Muscle of leg (tissue), 11 donors: ENCODE data around the gene ADGRA1. TPM values are rescaled to one million over a fixed set of nuclear protein-coding genes. Genes with fewer than 3 reads are reported as not detected.

Experiments
- DNase-seq: peaks from one replicate; pipeline ENCODE4 v3.0.0; 2013
- H3K27ac ChIP-seq: one replicate; pipeline ENCODE4 v1.5.1; 2013; ENCODE audit warnings: mild to moderate bottlenecking, low read length, control low read depth
- H3K27me3 ChIP-seq: one replicate; pipeline ENCODE4 v1.6.1; 2013; ENCODE audit warnings: low read length; ENCODE audit not compliant: control insufficient read depth, insufficient read depth
- H3K36me3 ChIP-seq: one replicate; pipeline ENCODE4 v1.6.1; 2013; ENCODE audit warnings: low read length; ENCODE audit not compliant: control insufficient read depth, insufficient read depth
- H3K4me1 ChIP-seq: one replicate; pipeline ENCODE4 v1.6.1; 2013; ENCODE audit warnings: low read length; ENCODE audit not compliant: control insufficient read depth, insufficient read depth
- H3K4me3 ChIP-seq: one replicate; pipeline ENCODE4 v1.5.1; 2013; ENCODE audit warnings: low read length, control low read depth
- H3K9me3 ChIP-seq: replicated peaks from 2 replicates; pipeline ENCODE4 v1.6.1; 2013; ENCODE audit warnings: low read depth, low read length; ENCODE audit not compliant: control insufficient read depth
- WGBS: methylation state at CpG from one replicate; pipeline ENCODE4 v1.1.5; 2013; ENCODE audit warnings: missing lambda C conversion rate; ENCODE audit not compliant: insufficient coverage; 5-methylcytosine and 5-hydroxymethylcytosine counted together
- polyA plus RNA-seq, 8 donors: library from polyadenylated mRNA; unstranded; fragments of 120-200 nt; gene quantifications; one replicate each; pipeline versions ENCODE4 v1.2.1 to v1.2.3, GENCODE V29; 2013; ENCODE audit warnings: inconsistent platforms in 1 of 8, low replicate concordance in 1 of 8; ENCODE audit not compliant: insufficient read length in 8 of 8, insufficient read depth in 1 of 8
- total RNA-seq: library from RNA; stranded (reverse); fragments of 120-200 nt; gene quantifications from one replicate; pipeline ENCODE4 v1.2.4, GENCODE V29; 2013

ADGRA1 gene
- total and polyA plus RNA-seq, 9 donors: 0.80 to 3.5 (median 2.9) TPM

- Histone ChIP-seq H3K27ac (no peak overlapping the region), H3K27me3 (peaks cover 15% of the 10 kb centered on the region), H3K9me3 (no peaks in the 10 kb centered on the region), H3K36me3 (no peaks in the 10 kb centered on the region), H3K4me3 (no peak overlapping the region), H3K4me1 (peaks cover 6% of the 10 kb centered on the region)
- WGBS: 10% methylated on average over 2 of the region's 2 CpGs
- DNase-seq: no peak
Measured at GRCh38 chr10:133055470-133055869, 32.3 kb upstream of the ADGRA1 start.

GRCh38 chr10:133056001-133056400 lies 31.7 kb upstream of the ADGRA1 start:
- H3K27ac ChIP-seq: no peak overlapping the region
- WGBS: 88% methylated on average over 10 of the region's 13 CpGs
- no peak overlapping the region for H3K4me3 ChIP-seq
- DNase-seq: no peak
- H3K4me1 ChIP-seq: peaks cover under 1% of the 10 kb centered on the region
- no peaks in the 10 kb centered on the region for H3K36me3 ChIP-seq
- H3K9me3 ChIP-seq: no peaks in the 10 kb centered on the region
- peaks cover 15% of the 10 kb centered on the region for H3K27me3 ChIP-seq

GRCh38 chr10:133056651-133057178 lies 31.0 kb upstream of the ADGRA1 start:
- H3K36me3 ChIP-seq: no peaks in the 10 kb centered on the region
- H3K4me1 ChIP-seq: no peaks in the 10 kb centered on the region
- H3K27ac ChIP-seq: no peak overlapping the region
- no peaks in the 10 kb centered on the region for H3K9me3 ChIP-seq
- no peak for DNase-seq
- peaks cover 15% of the 10 kb centered on the region for H3K27me3 ChIP-seq
- no peak overlapping the region for H3K4me3 ChIP-seq
- 83% methylated on average over 16 of the region's 19 CpGs for WGBS

DNA sequence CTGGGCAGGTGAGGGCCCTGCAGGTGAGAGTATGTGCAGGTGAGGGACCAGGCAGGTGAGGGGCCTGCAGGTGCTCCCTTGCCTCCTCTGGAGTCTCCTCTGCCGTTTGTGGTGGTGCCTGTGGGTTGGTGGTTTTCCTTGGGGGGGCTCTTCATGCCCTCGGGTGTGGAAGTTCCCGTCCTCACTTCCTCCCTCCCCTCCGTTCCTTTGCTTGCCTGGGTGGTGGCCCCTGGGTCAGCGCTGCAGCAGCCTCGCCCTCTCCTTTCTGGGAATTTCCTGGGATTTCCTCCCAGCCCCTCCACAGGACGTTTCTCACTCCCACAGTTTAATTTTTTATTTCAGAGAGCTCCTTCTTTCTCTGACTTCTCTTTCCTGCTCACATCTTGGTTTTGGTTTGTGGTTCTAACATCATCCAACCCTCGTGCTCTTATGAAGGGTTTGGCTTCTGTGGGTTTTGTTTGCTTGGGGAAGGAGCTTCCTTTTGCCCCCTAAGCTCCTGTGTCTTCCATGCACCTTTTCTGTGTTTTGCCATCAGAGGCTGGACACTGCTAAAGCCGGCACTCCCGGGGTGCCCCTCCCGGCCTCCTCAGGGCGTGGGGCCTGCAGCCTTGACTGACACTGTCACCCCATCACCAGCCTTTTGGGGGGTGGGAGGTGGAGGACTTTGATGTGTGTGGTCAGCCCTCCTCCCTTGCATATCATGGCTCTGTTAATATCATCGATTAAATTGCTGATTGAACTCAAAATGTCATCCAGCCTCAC lies 29.2 kb upstream of the ADGRA1 start:
- no peaks in the 10 kb centered on the region for H3K4me1 ChIP-seq
- H3K4me3 ChIP-seq: no peak overlapping the region
- 23% methylated on average over 6 of the region's 13 CpGs for WGBS
- DNase-seq: no peak
- H3K36me3 ChIP-seq: no peaks in the 10 kb centered on the region
- H3K27ac ChIP-seq: no peak overlapping the region
- no peaks in the 10 kb centered on the region for H3K9me3 ChIP-seq
- peaks cover 19% of the 10 kb centered on the region for H3K27me3 ChIP-seq

GRCh38 chr10:133059093-133059470 lies 28.6 kb upstream of the ADGRA1 start:
- 100% methylated on average over 2 of the region's 7 CpGs for WGBS
- no peak for DNase-seq
- H3K4me3 ChIP-seq: no peak overlapping the region
- no peaks in the 10 kb centered on the region for H3K9me3 ChIP-seq
- no peaks in the 10 kb centered on the region for H3K4me1 ChIP-seq
- peaks cover 18% of the 10 kb centered on the region for H3K27me3 ChIP-seq
- no peaks in the 10 kb centered on the region for H3K36me3 ChIP-seq
- H3K27ac ChIP-seq: no peak overlapping the region

DNA sequence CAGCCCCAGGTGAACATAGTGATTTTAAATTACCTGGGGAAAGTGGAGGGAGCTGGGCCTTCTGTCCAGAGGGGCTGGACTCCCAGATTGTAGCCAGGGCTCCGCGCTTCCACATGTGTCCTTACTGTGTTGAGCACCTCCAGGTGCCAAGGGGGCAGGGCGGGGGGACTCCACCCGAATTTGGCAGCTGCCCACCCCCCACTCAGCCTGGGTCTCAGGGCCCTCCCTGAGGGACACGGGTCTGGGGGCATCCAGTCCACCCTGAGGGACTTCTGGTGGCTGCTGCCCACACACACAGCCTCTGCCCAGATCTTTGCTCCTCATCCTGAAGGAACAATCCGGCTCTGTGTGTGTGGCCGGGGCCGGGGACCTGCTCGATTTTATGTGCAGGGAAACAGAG lies 28.2 kb upstream of the ADGRA1 start:
- Histone ChIP-seq H3K27me3 (peaks cover 15% of the 10 kb centered on the region), H3K9me3 (no peaks in the 10 kb centered on the region), H3K4me1 (no peaks in the 10 kb centered on the region), H3K27ac (no peak overlapping the region), H3K4me3 (no peak overlapping the region), H3K36me3 (no peaks in the 10 kb centered on the region)
- 65% methylated on average over 8 of the region's 9 CpGs for WGBS
- no peak for DNase-seq

DNA sequence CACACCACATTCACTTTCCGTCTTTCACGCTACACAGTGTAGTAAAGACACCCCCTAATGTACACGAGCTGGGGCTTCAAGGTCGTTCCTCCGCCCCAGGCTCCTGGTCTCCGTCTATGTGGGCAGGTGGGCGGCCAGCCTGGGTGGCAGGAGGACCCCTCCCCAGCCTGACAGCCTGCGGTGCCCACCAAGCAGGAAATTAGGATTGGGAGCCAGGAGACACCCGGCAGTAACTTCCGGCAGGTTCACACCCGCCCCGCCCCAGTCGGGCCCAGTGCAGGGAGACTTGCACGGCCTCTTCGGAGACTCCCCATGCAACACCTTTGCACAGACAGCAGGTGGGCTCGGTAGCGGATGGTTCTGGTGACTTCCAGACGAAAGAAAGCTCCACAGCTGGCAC lies 27.7 kb upstream of the ADGRA1 start:
- H3K36me3 ChIP-seq: no peaks in the 10 kb centered on the region
- DNase-seq: no peak
- no peaks in the 10 kb centered on the region for H3K4me1 ChIP-seq
- H3K27me3 ChIP-seq: peaks cover 15% of the 10 kb centered on the region
- 76% methylated on average over 18 of the region's 18 CpGs for WGBS
- no peaks in the 10 kb centered on the region for H3K9me3 ChIP-seq
- no peak overlapping the region for H3K4me3 ChIP-seq
- H3K27ac ChIP-seq: no peak overlapping the region

GRCh38 chr10:133060466-133060865 lies 27.3 kb upstream of the ADGRA1 start:
- 71% methylated on average over 17 of the region's 17 CpGs for WGBS
- Histone ChIP-seq H3K27me3 (peaks cover 14% of the 10 kb centered on the region), H3K36me3 (no peaks in the 10 kb centered on the region), H3K4me1 (no peaks in the 10 kb centered on the region), H3K4me3 (no peak overlapping the region), H3K27ac (no peak overlapping the region), H3K9me3 (no peaks in the 10 kb centered on the region)
- DNase-seq: no peak

DNA sequence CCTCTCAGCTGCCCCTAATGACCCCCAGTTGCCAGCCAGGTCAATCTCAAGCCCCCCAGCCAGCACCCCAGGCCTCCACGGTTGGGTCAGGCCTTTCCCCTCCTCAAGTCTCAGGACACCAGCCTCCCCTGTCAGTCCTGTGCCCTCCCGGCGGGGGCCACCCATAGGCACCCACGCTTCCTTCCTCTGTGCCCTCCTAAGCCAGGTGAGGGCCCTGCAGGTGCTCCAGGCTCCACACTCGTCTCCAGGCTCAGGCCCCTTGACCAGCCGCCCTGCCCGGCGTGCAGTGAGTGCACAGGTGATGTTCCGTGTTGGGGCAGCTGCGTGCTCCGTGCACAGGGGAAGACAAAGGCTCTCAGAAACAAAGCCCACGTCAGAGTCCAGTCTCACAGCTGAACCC lies 26.8 kb upstream of the ADGRA1 start:
- no peak overlapping the region for H3K4me3 ChIP-seq
- no peak overlapping the region for H3K27ac ChIP-seq
- DNase-seq: no peak
- H3K4me1 ChIP-seq: no peaks in the 10 kb centered on the region
- no peaks in the 10 kb centered on the region for H3K36me3 ChIP-seq
- WGBS: 76% methylated on average over 12 of the region's 12 CpGs
- no peaks in the 10 kb centered on the region for H3K9me3 ChIP-seq
- H3K27me3 ChIP-seq: peaks cover 10% of the 10 kb centered on the region

GRCh38 chr10:133061296-133062038 lies 26.3 kb upstream of the ADGRA1 start:
- Histone ChIP-seq H3K9me3 (no peaks in the 10 kb centered on the region), H3K27ac (no peak overlapping the region), H3K4me1 (no peaks in the 10 kb centered on the region), H3K4me3 (no peak overlapping the region), H3K36me3 (no peaks in the 10 kb centered on the region), H3K27me3 (peaks cover 7% of the 10 kb centered on the region)
- no peak for DNase-seq
- WGBS: 76% methylated on average over 20 of the region's 23 CpGs
